T-helper 2 cell treated with Interferon-gamma antibody and Interleukin-4, amounts not matched to agents 5 μg/mL and 100 μg/mL, for 36 hours (primary cell): ENCODE data around the gene ANK2.
"Not testable (repeated sequence)": the region's sequence is repeated elsewhere in the genome, so short reads cannot be mapped to it uniquely, and the experiment has no call there.

ENCODE experiments used
- DNase-seq: peaks from one replicate; pipeline ENCODE4 v3.0.0; 2021; ENCODE audit warnings: low spot score
- H3K27ac Mint-ChIP-seq: one replicate; pipeline ENCODE4 v1.8.0; 2021; ENCODE audit warnings: mild to moderate bottlenecking, mixed read lengths
- H3K27me3 Mint-ChIP-seq: one replicate; pipeline ENCODE4 v1.8.0; 2021; ENCODE audit warnings: low read depth, mixed read lengths
- H3K36me3 Mint-ChIP-seq: one replicate; pipeline ENCODE4 v1.8.0; 2021; ENCODE audit warnings: low read depth, mixed read lengths
- H3K4me1 Mint-ChIP-seq: one replicate; pipeline ENCODE4 v1.8.0; 2021; ENCODE audit warnings: low read depth, mixed read lengths
- H3K4me3 Mint-ChIP-seq: one replicate; pipeline ENCODE4 v1.8.0; 2022; ENCODE audit warnings: mild to moderate bottlenecking, moderate library complexity, mixed read lengths
- H3K9me3 Mint-ChIP-seq: one replicate; pipeline ENCODE4 v1.8.0; 2021; ENCODE audit warnings: mixed read lengths

ANK2 gene

DNA sequence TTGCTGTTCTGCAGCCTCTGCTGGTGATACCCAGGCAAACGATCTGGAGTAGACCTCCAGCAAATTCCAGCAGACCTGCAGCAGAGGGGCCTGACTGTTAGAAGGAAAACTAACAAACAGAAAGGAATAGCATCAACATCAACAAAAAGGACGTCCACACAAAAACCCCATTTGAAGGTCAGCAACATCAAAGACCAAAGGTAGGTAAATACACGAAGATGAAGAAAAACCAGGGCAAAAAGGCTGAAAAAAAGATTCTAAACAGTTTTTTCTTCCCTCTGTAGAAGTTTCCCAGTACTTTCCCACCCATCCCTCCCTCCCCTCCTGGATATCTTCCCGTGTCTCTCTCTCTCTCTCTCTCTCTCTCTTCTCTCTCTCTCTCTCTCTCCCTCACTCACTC lies 136.8 kb downstream of the ANK2 start:
- H3K4me3 Mint-ChIP-seq, H3K36me3 Mint-ChIP-seq, H3K27ac Mint-ChIP-seq, DNase-seq, H3K9me3 Mint-ChIP-seq, H3K4me1 Mint-ChIP-seq, H3K27me3 Mint-ChIP-seq: not testable (repeated sequence)

DNA sequence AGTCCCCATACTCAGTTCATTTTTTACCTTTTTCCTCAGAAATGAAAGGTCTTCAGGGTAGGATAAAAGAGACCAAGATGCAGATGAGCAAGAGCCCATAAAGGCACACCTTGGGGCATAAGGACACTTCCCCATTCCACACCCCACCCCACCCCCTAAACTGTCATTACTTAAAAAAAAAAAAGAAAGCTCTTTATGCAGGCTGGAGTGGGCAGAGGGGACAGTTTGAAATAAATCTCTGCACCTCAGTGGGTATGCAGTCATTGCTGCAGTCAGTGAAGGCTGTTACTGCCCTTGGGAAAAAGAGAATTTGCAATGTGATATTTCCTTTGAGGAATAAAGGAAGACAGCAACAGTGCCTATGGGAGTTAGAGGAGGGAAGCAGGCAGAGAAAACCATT lies 137.5 kb downstream of the ANK2 start:
- Mint-ChIP-seq H3K4me3 (no peak overlapping the region), H3K4me1 (no peaks in the 10 kb centered on the region), H3K27ac (no peak overlapping the region), H3K36me3 (no peaks in the 10 kb centered on the region), H3K9me3 (no peaks in the 10 kb centered on the region), H3K27me3 (no peaks in the 10 kb centered on the region)
- no peak for DNase-seq

DNA sequence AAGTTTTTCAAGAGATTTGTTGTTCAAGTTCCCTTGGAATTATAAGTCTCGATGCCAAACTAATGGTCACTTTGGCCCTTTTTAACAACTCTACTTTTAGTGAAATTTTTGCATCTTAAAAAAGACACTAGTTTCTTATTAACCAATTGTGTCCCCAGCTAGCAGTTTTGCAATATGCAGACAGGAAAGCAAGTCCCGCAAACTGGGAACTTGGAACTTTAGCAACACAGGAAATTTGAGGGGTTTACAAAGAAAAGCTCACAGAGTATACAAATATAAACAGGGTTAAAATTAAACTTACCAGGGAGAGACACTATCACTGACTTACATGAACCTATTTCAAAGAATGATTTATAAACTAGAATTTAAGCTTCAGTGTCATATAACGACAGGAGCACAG lies 137.9 kb downstream of the ANK2 start:
- H3K4me1 Mint-ChIP-seq, result no peaks in the 10 kb centered on the region
- H3K36me3 Mint-ChIP-seq, result no peaks in the 10 kb centered on the region
- no peak for DNase-seq
- H3K27ac Mint-ChIP-seq, result no peak overlapping the region
- H3K27me3 Mint-ChIP-seq, result no peaks in the 10 kb centered on the region
- H3K9me3 Mint-ChIP-seq, result no peaks in the 10 kb centered on the region
- no peak overlapping the region for H3K4me3 Mint-ChIP-seq

DNA sequence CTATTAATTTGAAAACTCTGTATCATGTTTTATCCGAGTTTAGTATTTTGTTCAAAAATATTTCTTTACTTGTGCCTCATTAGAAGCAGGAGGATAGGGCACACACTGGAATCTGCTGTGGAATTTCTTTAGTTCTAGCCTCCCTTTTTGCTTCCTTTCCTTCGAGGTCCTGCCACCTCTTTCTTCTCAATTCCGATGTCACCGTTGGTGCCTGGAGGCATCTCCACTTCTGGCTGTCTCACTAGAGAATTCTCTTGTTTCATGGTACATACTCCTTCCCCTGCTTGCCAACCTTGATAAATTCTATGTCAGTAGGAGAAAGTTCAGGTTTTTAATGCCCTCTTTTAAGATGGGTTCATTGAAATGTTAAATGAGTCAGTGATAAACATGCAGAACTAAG lies 140.1 kb downstream of the ANK2 start:
- no peaks in the 10 kb centered on the region for H3K27me3 Mint-ChIP-seq
- no peak overlapping the region for H3K27ac Mint-ChIP-seq
- H3K4me1 Mint-ChIP-seq, result no peaks in the 10 kb centered on the region
- H3K9me3 Mint-ChIP-seq, result no peaks in the 10 kb centered on the region
- H3K4me3 Mint-ChIP-seq, result no peak overlapping the region
- no peaks in the 10 kb centered on the region for H3K36me3 Mint-ChIP-seq
- DNase-seq, result no peak

DNA sequence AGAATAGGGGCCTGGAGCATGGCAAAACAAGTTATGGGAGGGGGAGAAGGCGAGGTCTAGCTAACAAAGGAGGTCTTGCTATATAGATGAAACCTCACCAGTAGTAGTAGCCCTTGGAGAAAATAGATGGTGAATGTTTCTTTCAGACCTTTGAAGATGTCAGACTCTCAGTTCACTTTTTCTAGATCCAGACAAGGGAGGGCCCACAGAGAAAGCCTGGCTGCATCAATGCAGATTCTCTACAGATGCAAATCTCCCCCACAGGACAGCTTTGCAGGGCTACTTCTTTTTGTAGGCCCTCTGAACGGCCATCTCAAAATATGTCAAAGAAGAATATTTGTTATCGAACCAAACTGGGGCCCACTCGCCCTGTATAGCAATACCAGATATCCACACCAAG lies 159.7 kb downstream of the ANK2 start:
- no peak overlapping the region for H3K27ac Mint-ChIP-seq

DNA sequence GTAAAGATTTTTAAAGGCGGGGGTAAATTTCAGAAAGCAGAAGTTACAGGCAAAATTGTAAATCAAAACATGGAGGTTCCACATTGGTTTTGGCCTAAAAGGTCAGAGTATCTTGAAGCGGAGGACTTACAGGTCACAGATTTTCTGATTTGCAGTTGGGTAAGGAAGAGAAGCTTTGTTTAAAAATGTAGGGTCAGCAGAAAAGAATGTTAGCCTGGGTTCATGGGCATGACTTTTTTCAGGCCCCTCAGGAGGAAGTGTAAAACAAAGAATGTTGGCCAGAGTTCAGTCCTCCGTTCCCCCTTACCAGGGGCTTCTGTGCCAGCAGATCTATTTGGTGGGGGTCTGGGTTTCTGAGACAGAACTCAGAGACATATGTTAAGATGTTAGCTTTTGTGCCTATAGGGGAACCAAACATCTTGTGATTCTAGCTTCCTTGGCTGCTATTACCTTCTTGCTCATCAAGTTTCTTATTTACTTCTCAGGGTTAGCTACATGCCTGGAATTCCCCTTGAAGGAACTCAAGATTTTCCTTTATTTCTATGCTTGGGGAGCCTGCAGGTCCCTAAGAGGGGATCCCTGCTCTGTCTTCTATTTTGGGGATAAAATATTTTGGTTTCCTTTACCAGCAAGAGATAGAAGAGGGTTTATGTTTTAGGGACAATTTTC lies 160.3 kb downstream of the ANK2 start:
- Mint-ChIP-seq H3K27ac (no peak overlapping the region), H3K4me3 (no peak overlapping the region), H3K4me1 (no peaks in the 10 kb centered on the region), H3K27me3 (no peaks in the 10 kb centered on the region), H3K36me3 (no peaks in the 10 kb centered on the region), H3K9me3 (no peaks in the 10 kb centered on the region)
- no peak for DNase-seq

More for the DNA sequence above, 159.7 kb downstream of the ANK2 start:
- H3K9me3 Mint-ChIP-seq, result no peaks in the 10 kb centered on the region
- no peak for DNase-seq
- no peaks in the 10 kb centered on the region for H3K36me3 Mint-ChIP-seq
- no peaks in the 10 kb centered on the region for H3K4me1 Mint-ChIP-seq
- no peaks in the 10 kb centered on the region for H3K27me3 Mint-ChIP-seq
- no peak overlapping the region for H3K4me3 Mint-ChIP-seq

DNA sequence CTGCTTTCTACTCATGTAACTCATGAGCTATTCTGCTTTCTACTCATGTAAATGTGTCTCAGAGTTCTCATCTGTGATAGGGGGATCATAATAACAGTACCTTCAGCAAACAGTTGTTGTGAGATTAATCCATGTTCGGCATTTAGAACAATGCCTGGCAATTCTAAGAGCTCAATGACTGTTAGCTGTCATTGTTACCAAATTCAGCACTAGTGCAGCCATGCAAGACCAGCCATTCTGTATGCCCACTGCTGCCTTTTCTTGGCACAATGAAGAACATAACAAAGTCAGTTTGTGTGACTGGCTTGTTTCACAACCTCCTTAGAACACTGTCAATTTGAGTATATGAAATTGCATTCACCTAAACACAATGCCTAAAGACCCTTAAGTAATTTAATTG lies 163.2 kb downstream of the ANK2 start:
- H3K4me1 Mint-ChIP-seq, result no peaks in the 10 kb centered on the region
- DNase-seq, result no peak
- H3K9me3 Mint-ChIP-seq, result no peaks in the 10 kb centered on the region
- H3K27me3 Mint-ChIP-seq, result no peaks in the 10 kb centered on the region
- no peak overlapping the region for H3K4me3 Mint-ChIP-seq
- H3K36me3 Mint-ChIP-seq, result no peaks in the 10 kb centered on the region
- H3K27ac Mint-ChIP-seq, result no peak overlapping the region

DNA sequence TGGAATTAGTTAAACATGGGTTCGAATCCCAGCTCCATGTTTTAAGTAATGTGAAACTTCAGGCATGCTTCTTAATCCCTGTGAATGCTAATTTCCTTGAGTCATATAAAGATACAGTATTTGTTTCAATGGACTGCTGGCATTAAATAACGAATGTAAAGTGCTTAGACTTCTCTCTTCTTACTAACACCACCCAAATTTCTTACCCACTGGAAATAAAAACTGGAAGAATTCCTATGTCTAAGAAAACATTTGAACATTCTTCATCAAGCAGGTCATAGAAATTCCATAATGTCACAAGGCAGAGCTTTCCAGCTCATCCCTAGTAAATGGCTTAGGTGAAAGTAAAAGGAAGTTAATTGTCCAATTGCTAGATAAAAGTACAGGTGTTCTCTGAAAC lies 172.5 kb downstream of the ANK2 start:
- Mint-ChIP-seq H3K4me3 (no peak overlapping the region), H3K9me3 (no peaks in the 10 kb centered on the region), H3K27me3 (peaks cover 5% of the 10 kb centered on the region), H3K36me3 (no peaks in the 10 kb centered on the region), H3K4me1 (no peaks in the 10 kb centered on the region), H3K27ac (no peak overlapping the region)
- DNase-seq, result no peak

DNA sequence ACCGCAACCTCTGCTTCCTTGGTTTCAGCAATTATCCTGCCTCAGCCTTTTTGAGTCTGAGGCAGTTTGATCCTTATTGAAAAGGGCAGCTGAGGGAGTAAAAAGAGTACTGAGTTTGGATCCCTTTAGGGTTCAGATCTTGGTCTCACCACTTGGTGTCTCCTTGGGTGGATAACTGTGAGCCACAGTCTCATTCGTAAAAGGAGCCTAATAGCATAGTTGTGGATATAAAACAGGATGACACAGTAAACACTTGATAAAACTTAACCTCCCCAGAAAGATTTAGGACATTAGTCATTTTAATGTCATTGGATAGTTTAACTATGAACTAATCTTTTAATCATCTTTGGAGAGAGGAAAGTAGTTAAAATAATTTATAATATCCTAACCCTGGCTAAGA lies 173.0 kb downstream of the ANK2 start:
- no peak for DNase-seq
- H3K27me3 Mint-ChIP-seq, result peaks cover 5% of the 10 kb centered on the region
- no peaks in the 10 kb centered on the region for H3K4me1 Mint-ChIP-seq
- H3K27ac Mint-ChIP-seq, result no peak overlapping the region
- H3K4me3 Mint-ChIP-seq, result no peak overlapping the region
- H3K9me3 Mint-ChIP-seq, result no peaks in the 10 kb centered on the region
- no peaks in the 10 kb centered on the region for H3K36me3 Mint-ChIP-seq

DNA sequence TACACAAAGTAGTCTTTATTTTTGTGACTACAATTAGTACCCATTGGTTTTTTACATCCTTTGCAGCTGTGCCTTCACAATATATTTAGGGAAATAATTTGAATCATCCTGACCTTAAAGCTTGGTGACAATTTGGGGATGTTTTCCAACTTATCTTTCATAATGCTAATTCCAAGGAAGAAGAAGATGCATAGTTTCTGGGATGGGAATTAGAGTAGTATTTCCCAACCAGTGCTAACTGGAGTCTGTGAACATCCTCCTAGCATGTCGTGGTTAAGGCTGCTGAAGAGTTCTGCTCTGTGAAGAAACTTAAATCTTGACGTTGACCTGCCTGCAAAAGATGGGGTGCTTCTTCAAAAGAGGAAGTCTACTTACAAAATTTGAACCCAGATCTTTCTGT lies 173.5 kb downstream of the ANK2 start:
- Mint-ChIP-seq H3K27ac (no peak overlapping the region), H3K9me3 (no peaks in the 10 kb centered on the region), H3K4me3 (no peak overlapping the region), H3K36me3 (no peaks in the 10 kb centered on the region), H3K27me3 (peaks cover 5% of the 10 kb centered on the region), H3K4me1 (no peaks in the 10 kb centered on the region)
- no peak for DNase-seq

DNA sequence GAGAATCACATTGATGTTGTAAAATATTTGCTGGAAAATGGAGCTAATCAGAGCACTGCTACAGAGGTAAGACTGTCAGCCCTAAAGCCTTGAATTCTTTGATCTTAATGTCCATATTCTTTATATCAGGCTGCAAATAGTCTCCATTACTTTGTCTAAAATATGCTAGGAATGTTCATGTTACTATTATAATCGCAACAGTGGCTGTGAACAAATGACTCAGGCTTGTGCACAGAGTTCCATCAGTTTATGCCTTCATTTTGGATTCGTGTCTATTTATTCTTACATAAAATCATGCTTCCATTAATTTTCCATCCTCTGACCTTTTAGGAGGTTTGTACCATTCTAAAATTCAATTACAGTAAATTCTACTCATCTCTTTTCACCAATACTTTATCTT lies 182.7 kb downstream of the ANK2 start:
- Mint-ChIP-seq H3K27ac (no peak overlapping the region), H3K36me3 (no peaks in the 10 kb centered on the region), H3K4me3 (no peak overlapping the region), H3K4me1 (no peaks in the 10 kb centered on the region), H3K27me3 (peaks cover 2% of the 10 kb centered on the region), H3K9me3 (no peaks in the 10 kb centered on the region)
- DNase-seq, result no peak

DNA sequence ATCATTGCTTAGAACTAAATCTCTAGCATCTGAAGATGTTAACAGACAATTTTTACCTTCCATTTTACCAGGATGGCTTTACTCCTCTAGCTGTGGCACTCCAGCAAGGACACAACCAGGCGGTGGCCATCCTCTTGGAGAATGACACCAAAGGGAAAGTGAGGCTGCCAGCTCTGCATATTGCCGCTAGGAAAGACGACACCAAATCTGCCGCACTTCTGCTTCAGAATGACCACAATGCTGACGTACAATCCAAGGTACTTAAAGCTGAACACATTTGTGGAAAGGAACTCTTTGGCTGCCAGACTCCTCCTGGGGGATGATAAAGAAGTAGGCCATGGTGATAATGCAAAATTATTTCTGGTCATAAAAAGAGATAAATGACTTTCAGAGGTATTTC lies 187.5 kb downstream of the ANK2 start:
- Mint-ChIP-seq H3K27ac (no peak overlapping the region), H3K9me3 (no peaks in the 10 kb centered on the region), H3K27me3 (peaks cover 4% of the 10 kb centered on the region), H3K4me1 (no peaks in the 10 kb centered on the region), H3K36me3 (no peaks in the 10 kb centered on the region), H3K4me3 (no peak overlapping the region)
- no peak for DNase-seq

DNA sequence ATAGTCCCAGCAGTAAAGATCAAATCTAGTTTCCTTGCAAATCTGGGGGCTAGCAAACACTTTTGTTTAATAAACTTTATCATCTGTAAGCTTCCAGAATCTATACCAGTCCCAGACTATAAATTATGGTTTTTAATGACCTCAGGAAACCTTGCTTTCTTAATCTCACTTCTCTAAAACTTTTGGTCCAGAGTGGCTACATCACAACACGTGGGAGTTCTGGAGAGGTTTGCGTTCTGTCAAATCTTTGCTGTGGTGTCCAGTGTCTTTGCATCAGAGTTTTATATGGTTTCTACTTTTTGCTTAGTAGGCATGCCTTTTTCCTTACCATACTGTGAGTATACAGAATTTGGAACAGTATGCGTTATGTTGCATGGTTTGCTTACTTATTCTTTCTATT lies 193.9 kb downstream of the ANK2 start:
- DNase-seq, result no peak
- no peaks in the 10 kb centered on the region for H3K4me1 Mint-ChIP-seq

DNA sequence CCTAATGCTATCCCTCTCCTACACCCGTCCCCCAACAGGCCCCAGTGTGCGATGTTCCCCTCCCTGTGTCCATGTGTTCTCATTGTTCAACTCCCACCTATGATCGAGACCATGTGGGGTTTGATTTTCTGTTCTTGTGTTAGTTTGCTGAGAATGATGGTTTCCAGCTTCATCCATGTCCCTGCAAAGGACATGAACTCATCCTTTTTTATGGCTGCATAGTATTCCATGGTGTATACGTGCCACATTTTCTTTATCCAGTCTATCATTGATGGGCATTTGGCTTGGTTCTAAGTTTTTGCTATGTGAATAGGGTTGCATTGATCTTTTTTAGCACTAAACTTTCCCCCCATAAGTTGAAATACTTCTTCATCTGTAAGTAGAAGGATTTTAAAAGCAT lies 195.3 kb downstream of the ANK2 start:
- DNase-seq, H3K9me3 Mint-ChIP-seq, H3K4me1 Mint-ChIP-seq, H3K27ac Mint-ChIP-seq, H3K4me3 Mint-ChIP-seq, H3K36me3 Mint-ChIP-seq, H3K27me3 Mint-ChIP-seq: not testable (repeated sequence)

More for the DNA sequence above, 193.9 kb downstream of the ANK2 start:
- Mint-ChIP-seq H3K27me3 (no peaks in the 10 kb centered on the region), H3K4me3 (no peak overlapping the region), H3K9me3 (no peaks in the 10 kb centered on the region), H3K27ac (no peak overlapping the region), H3K36me3 (no peaks in the 10 kb centered on the region)

DNA sequence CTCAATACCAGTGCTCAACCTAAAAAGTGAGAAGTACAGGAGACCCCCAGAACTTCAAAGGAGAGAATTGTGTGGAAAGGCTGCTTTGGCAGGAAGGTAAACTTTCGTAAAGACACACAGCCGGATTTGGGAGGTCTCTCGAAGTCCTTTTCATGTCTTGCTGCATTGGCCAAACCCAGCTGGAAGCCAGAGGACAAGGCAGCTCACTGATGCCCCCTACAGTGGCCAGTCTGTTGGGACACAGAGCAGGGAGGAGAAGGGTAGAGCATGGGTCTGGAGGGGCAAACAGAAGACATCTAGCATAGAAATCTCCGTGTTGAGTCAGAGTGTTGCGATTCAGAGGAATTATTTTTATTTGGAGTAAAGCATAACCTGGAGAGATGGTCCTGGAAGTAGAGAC lies 198.9 kb downstream of the ANK2 start:
- no peak overlapping the region for H3K4me3 Mint-ChIP-seq
- no peaks in the 10 kb centered on the region for H3K27me3 Mint-ChIP-seq
- no peaks in the 10 kb centered on the region for H3K9me3 Mint-ChIP-seq
- DNase-seq, result no peak
- no peaks in the 10 kb centered on the region for H3K36me3 Mint-ChIP-seq
- H3K27ac Mint-ChIP-seq, result no peak overlapping the region
- H3K4me1 Mint-ChIP-seq, result no peaks in the 10 kb centered on the region
